H7 (cell line): ENCODE data around the gene PCNX2. TPM values are rescaled to one million over a fixed set of nuclear protein-coding genes. Genes with fewer than 3 reads are reported as not detected.
A peak's percentile ranks its signal among the peaks of the same experiment; 100 is the strongest.

Experiments
- DNase-seq: peaks from one replicate; pipeline ENCODE4 v3.0.0; 2012
- H3K27me3 ChIP-seq: 2 replicates; pipeline ENCODE4 v1.6.0; 2011; ENCODE audit warnings: mild to moderate bottlenecking, low read length; ENCODE audit not compliant: control insufficient read depth, insufficient read depth
- H3K36me3 ChIP-seq: replicated peaks from 2 replicates; pipeline ENCODE4 v1.5.1; 2011; ENCODE audit warnings: low read length; ENCODE audit not compliant: control insufficient read depth, insufficient read depth
- H3K4me3 ChIP-seq: 2 replicates; pipeline ENCODE4 v1.5.1; 2011; ENCODE audit warnings: low read depth, mild to moderate bottlenecking, control low read depth, low read length, moderate library complexity; ENCODE audit not compliant: insufficient read depth
- total RNA-seq: library from RNA; depleted of rRNA; stranded (reverse); fragments of >200 nt; shearing (Covaris generic); gene quantifications from 2 replicates; pipeline ENCODE4 v1.2.3, GENCODE V29; 2014

Gene PCNX2
- total RNA-seq, 1 experiment from 2014 or later = 43.8 TPM

GRCh38 chr1:233240829-233241682, 54.5 kb downstream of the PCNX2 start:
- peak; percentile 32 for DNase-seq
- Histone ChIP-seq H3K36me3 (peaks cover 17% of the 10 kb centered on the region), H3K4me3 (no peak overlapping the region), H3K27me3 (no peaks in the 10 kb centered on the region)

GRCh38 chr1:233240371-233240770, 55.2 kb downstream of the PCNX2 start:
- Histone ChIP-seq H3K4me3 (no peak overlapping the region), H3K36me3 (peaks cover 19% of the 10 kb centered on the region), H3K27me3 (no peaks in the 10 kb centered on the region)
- no peak for DNase-seq

GRCh38 chr1:233238884-233239431, 56.6 kb downstream of the PCNX2 start:
- peaks cover 15% of the 10 kb centered on the region for H3K36me3 ChIP-seq
- no peak for DNase-seq
- no peak overlapping the region for H3K4me3 ChIP-seq
- H3K27me3 ChIP-seq = no peaks in the 10 kb centered on the region

GRCh38 chr1:233237647-233238046, 57.9 kb downstream of the PCNX2 start:
- H3K36me3 ChIP-seq = peaks cover 20% of the 10 kb centered on the region
- H3K4me3 ChIP-seq = no peak overlapping the region
- DNase-seq = no peak
- no peaks in the 10 kb centered on the region for H3K27me3 ChIP-seq

GRCh38 chr1:233233508-233234040, 62.0 kb downstream of the PCNX2 start:
- DNase-seq = no peak

GRCh38 chr1:233230011-233230410, 65.5 kb downstream of the PCNX2 start:
- no peak for DNase-seq
- Histone ChIP-seq H3K4me3 (no peak overlapping the region), H3K36me3 (peaks cover 10% of the 10 kb centered on the region), H3K27me3 (no peaks in the 10 kb centered on the region)

More at GRCh38 chr1:233233508-233234040, 62.0 kb downstream of the PCNX2 start:
- Histone ChIP-seq H3K36me3 (peaks cover 20% of the 10 kb centered on the region), H3K27me3 (no peaks in the 10 kb centered on the region), H3K4me3 (no peak overlapping the region)

- Histone ChIP-seq H3K36me3 (peaks cover 10% of the 10 kb centered on the region), H3K27me3 (no peaks in the 10 kb centered on the region), H3K4me3 (no peak overlapping the region)
- DNase-seq = no peak
Observed at GRCh38 chr1:233229288-233229687, 66.2 kb downstream of the PCNX2 start.

- Histone ChIP-seq H3K4me3 (no peak overlapping the region), H3K36me3 (peaks cover 12% of the 10 kb centered on the region), H3K27me3 (no peaks in the 10 kb centered on the region)
- no peak for DNase-seq
Observed at GRCh38 chr1:233227930-233228465, 67.5 kb downstream of the PCNX2 start.

GRCh38 chr1:233224311-233224710, 71.2 kb downstream of the PCNX2 start:
- H3K27me3 ChIP-seq = no peaks in the 10 kb centered on the region
- H3K4me3 ChIP-seq = no peak overlapping the region
- peaks cover 23% of the 10 kb centered on the region for H3K36me3 ChIP-seq
- no peak for DNase-seq

- DNase-seq = no peak
- Histone ChIP-seq H3K4me3 (no peak overlapping the region), H3K36me3 (peaks cover 18% of the 10 kb centered on the region), H3K27me3 (no peaks in the 10 kb centered on the region)
Observed at GRCh38 chr1:233217832-233218231, 77.7 kb downstream of the PCNX2 start.

- DNase-seq = no peak
- no peak overlapping the region for H3K4me3 ChIP-seq
- peaks cover 15% of the 10 kb centered on the region for H3K36me3 ChIP-seq
- no peaks in the 10 kb centered on the region for H3K27me3 ChIP-seq
Observed at GRCh38 chr1:233216009-233216408, 79.5 kb downstream of the PCNX2 start.

- H3K27me3 ChIP-seq = no peaks in the 10 kb centered on the region
- H3K36me3 ChIP-seq = peaks cover 15% of the 10 kb centered on the region
- no peak overlapping the region for H3K4me3 ChIP-seq
- DNase-seq = no peak
Observed at GRCh38 chr1:233215135-233215760, 80.3 kb downstream of the PCNX2 start.

GRCh38 chr1:233211595-233211994, 83.9 kb downstream of the PCNX2 start:
- no peaks in the 10 kb centered on the region for H3K27me3 ChIP-seq
- DNase-seq = no peak

GRCh38 chr1:233211106-233211505, 84.4 kb downstream of the PCNX2 start:
- no peak for DNase-seq
- Histone ChIP-seq H3K4me3 (no peak overlapping the region), H3K27me3 (no peaks in the 10 kb centered on the region), H3K36me3 (peaks cover 15% of the 10 kb centered on the region)

More at GRCh38 chr1:233211595-233211994, 83.9 kb downstream of the PCNX2 start:
- Histone ChIP-seq H3K4me3 (no peak overlapping the region), H3K36me3 (peaks cover 15% of the 10 kb centered on the region)
